ENCODE measurements around the gene BNC2. TPM values are rescaled to one million over a fixed set of nuclear protein-coding genes. Genes with fewer than 3 reads are reported as not detected.
"Not testable (repeated sequence)": the region's sequence is repeated elsewhere in the genome, so short reads cannot be mapped to it uniquely, and the experiment has no call there.

Gene BNC2
- total RNA-seq, 1 donor from 2014 or later: 196 TPM

DNA sequence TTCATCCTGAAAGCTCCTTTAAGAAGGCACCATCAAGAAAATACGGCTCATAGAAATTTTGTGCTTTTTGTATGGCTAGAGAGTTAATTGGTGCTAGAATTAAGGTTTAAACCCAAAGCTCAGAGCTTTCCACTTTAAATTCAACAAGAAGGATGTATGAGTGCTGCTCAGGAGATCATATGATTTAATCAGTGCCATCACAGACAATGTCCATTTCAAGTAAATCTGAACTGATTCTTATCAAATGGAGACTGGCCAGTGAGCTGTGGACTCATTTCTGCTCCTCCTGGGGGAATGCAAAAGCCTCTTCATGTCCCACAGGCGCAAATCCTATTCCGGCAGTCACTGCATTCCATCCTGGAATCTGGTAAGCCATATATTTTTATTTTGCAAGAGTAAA lies 327.2 kb downstream of the BNC2 start:
- intact Hi-C loops (cut with DNase I): no loop called here
- DNase-seq (ENCODE audit: low spot score) (no peak), ATAC-seq (no peak)

DNA sequence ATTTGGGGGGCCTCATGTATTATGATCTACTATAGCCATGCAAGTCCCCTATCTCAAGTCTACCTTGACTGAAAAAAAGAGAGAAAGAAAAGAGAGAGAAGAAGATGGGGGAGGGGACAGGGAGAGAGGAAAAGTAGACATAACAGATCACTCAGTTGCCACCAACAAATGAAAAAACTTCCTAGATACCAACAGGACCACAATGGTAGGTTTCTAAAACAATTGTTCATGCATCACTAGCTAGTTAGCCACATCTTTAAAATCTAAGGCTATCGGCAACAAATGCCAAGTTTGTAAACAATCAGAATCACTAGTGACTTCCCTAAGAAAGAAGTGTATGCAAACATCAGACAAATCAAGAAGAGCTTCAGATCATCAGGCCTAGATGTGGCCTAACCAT lies 328.2 kb downstream of the BNC2 start:
- intact Hi-C loops (cut with DNase I): no loop called here
- DNase-seq (ENCODE audit: low spot score) (no peak), ATAC-seq (no peak)

DNA sequence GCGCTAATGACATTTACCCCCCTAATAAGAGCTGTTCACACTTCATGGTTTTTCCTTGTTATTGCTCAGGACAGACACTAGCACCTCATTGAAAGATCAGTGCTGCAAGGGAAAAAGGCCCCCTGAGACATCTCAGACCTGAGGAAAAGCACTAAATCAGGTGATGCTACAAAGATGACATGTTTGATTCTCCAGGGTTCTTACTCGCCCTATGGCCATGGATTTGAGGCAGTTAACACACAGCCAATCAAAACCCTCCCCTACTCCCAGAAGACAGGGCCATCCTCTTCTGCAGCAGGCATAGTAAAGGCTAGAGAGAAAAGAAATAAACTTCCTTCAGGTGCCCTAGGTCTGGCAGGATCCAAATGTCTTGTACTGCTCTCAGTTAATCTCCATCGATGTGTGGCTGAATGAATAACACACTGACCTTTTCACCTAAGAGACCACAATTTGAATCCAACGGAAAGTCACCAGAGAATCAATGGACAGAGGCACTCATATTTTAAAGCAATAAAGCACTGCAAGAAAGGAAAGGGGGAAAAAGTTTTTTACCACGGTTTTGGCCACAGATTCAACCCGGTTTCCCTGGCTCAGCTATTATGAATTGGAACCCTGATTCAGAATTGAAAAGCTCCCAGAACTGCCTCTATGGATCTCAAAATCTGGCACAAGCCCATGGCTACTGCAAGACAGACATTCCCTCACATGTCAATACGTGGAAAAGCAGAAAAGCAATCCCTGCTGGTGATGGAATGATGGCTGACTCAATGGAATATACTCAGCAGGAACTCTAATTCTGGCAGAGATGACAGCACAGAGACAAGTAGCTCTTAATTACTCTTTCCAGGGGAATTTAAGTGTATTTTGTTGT lies 329.5 kb downstream of the BNC2 start:
- peak; percentile 49 for ATAC-seq
- no peak for DNase-seq (ENCODE audit: low spot score)
- intact Hi-C loops (cut with DNase I): no loop called here

DNA sequence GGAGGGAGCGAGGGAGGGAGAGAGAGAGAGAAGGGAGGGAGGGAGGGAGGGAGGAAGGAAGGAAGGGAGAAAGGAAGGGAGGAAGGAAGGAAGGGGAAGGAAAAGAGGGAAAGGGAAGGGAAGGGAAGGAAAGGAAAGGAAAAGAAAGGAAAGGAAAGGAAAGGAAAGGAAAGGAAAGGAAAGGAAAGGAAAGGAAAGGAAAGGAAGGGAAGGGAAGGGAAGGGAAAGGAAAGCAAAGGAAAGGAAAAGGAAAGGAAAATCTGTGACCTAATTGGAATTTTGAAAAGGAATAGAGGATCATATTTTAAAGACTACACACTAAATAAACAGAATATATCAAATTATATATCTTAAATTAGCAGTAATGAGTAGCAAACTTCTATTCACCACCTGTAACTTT lies 330.8 kb downstream of the BNC2 start:
- not testable (repeated sequence) for ATAC-seq; DNase-seq (ENCODE audit: low spot score)

DNA sequence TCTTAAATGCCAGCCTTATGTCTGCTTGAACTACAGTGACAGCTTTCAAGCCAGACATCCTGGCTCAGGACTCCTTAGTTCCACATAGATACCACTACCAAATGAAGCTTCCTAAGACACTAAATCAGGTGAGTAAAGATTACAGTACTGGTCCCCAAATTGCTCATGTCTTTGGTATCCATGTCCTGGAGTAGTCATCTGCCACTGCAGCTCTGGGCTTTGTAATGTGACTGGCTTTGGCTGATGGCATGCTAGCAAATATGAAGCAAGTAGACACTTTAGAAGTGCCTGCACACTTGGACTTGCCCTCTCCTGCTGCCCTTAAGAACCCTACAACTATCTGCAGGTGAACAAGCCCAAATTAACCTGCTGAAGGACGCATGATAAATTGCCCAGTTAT lies 334.9 kb downstream of the BNC2 start:
- no peak for DNase-seq (ENCODE audit: low spot score)
- ATAC-seq: no peak
- intact Hi-C loops (cut with DNase I): no loop called here

More for the DNA sequence above, 330.8 kb downstream of the BNC2 start:
- intact Hi-C loops (cut with DNase I): not testable (repeated sequence)

DNA sequence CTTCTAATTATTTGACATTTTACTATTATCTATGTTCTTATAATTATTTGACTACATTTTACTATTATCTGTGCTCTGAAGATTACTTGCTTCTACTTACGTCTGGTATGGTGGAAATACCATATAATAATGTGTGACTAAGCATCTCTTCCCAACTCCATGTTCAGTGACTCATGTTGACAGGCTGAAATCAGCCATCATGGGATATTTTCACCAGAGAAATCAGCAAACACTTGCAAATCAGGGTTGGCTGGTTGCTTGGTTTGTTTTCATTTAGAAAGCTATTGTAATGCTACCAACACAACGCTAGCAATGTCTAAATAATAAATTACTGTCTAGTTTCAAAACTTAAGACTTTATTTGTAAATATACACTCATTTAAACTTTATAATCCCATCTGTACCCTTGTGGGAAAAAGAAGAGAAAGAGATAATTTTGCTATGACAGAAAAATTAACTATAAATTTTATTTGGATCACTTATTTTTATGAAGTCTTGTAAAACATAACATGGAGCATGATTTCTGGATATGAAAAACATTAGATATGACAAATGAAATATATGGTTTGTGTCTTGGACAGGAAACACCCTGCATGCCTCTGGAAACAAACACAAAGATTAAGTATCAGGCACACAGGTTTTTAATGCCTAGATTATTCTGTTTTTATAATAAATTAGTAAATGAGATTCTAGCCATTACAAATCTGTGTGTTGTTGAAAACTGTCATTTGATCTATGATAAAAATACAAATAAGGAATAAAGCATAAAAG lies 337.6 kb downstream of the BNC2 start:
- intact Hi-C loops (cut with DNase I): loop anchor here (5.0 kb wide), 1 partner anchor 1026 kb away; no protein-coding TSS in a partner anchor
- DNase-seq (ENCODE audit: low spot score) (no peak), ATAC-seq (no peak)

DNA sequence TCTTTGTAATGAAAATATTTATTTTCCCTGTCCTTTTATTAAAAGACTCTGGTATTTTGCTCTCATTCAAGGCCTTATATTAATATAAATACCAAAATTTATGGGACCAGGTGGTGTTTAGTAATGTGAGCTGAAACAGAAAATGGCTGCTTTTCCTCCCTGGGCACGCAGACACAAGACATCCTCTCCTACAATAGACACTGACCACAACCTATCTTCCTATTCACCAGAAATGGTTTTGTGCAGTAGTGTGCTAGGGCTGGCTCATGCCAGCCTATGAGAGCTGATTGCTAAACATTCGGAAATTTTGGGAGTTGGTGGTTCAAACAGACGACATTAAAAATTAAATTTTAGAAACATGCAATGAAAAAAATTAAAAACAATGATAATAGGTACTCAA lies 338.2 kb downstream of the BNC2 start:
- no peak for DNase-seq (ENCODE audit: low spot score)
- intact Hi-C loops (cut with DNase I): loop anchor here (5.0 kb wide), 1 partner anchor 1025 kb away; no protein-coding TSS in a partner anchor
- no peak for ATAC-seq

DNA sequence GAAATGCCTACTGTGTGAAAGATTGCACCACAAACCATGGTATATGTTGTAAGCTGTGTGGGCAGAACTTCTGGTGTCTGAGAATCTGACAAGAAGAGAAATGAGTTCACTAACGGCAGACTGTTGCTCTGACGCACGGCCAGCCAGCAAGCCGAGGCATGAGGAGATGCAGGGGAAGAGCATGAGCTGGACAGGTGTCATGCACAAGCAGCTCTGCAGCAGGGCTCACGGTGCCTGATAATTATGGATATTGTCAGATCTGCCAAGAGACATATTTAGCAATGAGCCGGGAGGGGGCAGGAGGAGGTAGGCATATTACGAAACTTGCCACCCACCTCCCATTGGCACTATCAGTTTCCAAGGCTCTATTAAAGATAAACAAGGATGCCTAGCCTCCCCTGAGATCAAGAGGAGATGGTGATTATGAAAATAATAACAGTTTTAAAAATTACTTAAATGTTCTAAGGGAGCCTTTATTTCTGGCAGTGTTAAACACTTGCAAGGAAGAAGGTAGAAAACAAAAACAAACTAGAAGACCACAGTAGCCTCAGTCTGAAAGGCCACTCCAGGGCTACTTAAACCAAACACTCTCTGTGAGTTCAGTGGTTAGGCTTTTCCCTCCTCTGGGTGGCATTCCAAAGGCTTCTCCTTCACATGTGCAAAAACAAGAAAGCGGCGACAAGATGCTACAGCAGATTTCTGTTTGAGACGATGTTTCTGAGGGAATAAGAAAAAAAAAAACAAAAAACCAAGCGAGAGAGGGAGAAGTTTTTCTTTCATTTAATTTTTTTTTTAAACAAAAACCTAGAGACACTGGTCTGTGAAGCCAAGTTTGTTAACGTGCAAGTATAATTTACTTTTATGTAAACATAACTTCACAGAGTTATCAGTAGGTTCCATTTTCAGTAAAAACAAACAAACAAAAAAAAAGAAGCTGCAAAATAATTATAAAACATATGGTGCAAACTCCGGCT lies 339.5 kb downstream of the BNC2 start:
- peak; percentile 89 for ATAC-seq
- intact Hi-C loops (cut with DNase I): loop anchor here (5.0 kb wide), 1 partner anchor 1024 kb away; no protein-coding TSS in a partner anchor
- peak; percentile 69 for DNase-seq (ENCODE audit: low spot score)

DNA sequence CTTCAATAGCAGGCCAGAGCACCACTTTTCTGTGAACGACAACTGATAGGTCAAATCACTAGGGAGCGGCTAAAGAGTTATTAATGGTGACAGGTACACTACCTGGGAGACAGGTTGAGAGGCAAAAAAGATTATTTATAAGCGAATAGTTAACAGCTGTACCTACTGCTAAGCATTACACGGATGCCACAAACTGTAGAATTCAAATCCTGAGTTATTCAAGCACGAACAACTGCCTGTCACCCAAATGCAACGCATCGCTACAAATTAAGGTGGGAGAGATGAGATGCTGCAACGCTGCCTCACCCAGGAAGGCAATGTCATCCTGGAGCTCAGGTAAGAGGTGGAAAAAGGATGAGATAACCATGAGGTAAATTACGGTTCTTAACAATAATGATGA lies 342.9 kb downstream of the BNC2 start:
- intact Hi-C loops (cut with DNase I): no loop called here
- ATAC-seq: no peak
- DNase-seq (ENCODE audit: low spot score): no peak

DNA sequence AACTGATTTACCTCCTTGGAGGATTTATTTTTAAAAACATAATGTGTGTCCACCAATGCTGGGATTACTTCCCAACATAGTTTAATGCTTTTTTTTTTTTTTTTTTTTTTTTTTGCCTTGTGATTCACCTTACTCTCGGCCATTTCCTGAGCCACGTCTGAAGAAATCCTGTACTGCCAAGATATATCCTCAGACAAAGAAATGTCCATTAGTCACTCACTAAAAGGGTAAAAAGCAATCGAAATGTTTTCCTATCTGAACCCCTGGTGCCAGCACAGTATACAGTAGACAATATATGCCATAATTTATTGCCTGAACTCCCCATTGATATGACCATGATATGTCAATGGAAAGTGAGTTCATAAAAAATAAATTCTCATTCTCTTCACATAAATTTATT lies 344.1 kb downstream of the BNC2 start:
- intact Hi-C loops (cut with DNase I): no loop called here
- DNase-seq (ENCODE audit: low spot score): no peak
- no peak for ATAC-seq

DNA sequence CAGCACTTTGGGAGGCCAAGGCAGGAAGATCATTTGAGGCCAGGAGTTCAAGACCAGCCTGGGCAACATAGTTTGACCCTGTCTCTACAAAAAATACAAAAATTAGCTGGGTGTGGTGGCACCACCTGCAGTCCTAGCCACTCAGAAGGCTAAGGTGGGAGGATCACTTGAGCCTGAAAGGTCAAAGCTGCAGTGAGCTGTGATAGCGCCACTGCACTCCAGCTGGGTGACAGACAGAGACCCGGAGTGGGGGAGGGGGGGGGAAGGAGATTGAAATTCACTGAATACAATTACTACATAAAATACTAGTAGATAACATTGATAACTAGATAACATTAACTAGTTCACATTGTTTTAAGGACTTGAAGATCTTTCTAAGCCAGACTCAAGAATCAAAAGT lies 345.6 kb downstream of the BNC2 start:
- ATAC-seq (no peak), DNase-seq (ENCODE audit: low spot score) (no peak)
- intact Hi-C loops (cut with DNase I): no loop called here

DNA sequence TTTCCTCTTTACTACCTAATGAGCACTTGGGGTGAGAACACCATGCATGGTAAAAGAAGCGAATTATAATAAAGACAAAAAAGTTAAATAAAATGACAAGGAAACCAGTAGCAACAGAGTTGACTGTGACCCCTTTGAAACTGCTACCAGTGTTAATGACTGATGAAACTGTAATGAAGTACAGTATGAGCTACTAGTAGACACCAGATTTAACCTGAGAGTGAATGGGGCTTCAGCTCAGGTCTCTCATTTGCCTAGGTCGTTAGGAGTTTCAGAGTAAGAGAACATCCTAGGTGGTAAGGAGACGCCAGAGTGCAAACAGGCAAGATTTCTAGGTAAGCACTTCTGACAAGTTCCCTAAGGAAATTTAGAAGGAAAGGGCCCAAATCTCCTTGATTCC lies 346.4 kb downstream of the BNC2 start:
- no peak for DNase-seq (ENCODE audit: low spot score)
- ATAC-seq: no peak
- intact Hi-C loops (cut with DNase I): no loop called here

DNA sequence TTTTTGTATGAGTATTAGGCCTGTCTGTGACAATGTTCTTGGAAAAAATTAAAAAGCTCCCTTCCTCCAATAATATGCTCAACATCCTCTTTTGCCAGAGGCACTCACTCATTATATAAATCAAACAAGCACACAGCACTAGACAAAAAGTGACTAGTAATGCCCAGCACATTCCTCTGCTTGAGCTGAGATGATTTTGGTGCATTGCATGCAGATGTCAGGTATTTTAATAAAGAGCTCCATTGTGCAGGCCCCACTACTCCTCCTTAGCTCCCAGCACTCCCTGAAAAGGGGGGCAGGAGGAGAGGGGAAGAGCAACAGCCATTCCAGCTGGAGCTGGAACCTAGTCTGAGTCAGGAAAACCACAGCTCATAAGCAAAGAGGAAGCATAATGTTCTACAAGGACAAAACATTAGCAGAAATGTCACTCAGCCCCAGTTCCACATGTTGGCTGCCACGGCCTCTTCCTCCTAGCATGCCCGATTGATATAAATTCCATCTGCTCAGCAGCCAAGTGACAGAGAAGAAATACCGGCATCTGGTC lies 348.5 kb downstream of the BNC2 start:
- intact Hi-C loops (cut with DNase I): no loop called here
- DNase-seq (ENCODE audit: low spot score) (no peak), ATAC-seq (peak; percentile 94)

DNA sequence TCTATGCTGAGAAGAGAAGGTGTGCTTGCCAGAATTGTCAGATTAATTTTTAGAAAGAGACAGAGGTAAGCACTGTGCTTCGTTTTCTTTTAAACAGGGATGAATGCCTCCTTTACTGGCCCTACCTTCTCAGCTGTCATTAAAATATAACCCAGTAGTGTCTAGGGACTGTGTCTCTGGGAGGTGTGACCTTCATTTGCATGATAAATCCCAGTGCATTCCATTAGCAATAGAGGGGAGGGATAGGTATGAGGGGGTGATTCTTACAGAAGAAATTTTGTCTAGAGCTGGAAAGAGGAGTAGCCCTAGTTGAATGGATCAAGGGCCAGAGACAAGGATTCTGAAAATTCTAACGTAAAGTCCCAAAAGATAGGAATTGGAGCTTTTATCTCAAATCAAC lies 351.5 kb downstream of the BNC2 start:
- intact Hi-C loops (cut with DNase I): no loop called here
- no peak for DNase-seq (ENCODE audit: low spot score)
- ATAC-seq: no peak

DNA sequence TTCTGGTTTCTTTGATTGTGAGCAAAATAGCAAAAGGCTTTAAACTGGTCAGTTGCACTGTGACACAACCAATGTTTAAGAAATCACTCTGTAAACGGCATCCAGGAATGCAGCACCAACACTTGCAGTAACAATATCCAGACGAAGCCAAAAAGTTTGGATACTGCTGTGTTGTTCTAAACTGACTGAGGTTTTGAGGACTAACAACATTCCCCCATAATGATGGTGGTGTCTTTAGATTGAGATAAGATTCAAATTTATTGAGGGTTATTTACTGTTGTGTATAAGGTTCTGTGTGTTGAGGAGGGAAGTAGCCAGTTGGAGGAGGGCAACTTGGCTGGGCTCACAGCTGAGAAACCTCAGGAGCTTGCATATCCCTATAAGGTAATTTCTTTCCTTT lies 353.6 kb downstream of the BNC2 start:
- peak; percentile 55 for ATAC-seq
- intact Hi-C loops (cut with DNase I): no loop called here

DNA sequence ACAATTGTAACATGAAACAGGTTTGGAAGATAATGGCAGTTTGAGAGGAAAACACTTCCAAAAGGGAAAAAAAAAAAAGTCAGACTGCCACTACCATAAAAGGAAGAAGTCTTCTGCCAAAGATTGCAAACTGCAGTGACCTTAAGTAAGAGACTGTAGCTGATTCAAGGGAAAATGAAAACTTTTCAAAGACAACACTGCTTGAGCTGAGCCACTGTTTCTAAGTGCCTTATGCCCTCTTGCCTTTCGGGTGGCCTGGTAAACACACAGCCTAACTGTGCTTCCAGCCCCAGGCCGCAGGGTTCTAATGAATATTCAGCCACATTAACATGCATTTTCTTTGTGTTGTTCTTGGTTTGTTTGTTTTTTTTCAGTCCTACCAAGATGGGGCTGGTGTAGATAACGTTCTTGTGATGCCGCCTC lies 354.6 kb downstream of the BNC2 start:
- DNase-seq (ENCODE audit: low spot score) (no peak), ATAC-seq (peak; percentile 95)
- intact Hi-C loops (cut with DNase I): no loop called here

More for the DNA sequence above, 353.6 kb downstream of the BNC2 start:
- DNase-seq (ENCODE audit: low spot score): no peak

DNA sequence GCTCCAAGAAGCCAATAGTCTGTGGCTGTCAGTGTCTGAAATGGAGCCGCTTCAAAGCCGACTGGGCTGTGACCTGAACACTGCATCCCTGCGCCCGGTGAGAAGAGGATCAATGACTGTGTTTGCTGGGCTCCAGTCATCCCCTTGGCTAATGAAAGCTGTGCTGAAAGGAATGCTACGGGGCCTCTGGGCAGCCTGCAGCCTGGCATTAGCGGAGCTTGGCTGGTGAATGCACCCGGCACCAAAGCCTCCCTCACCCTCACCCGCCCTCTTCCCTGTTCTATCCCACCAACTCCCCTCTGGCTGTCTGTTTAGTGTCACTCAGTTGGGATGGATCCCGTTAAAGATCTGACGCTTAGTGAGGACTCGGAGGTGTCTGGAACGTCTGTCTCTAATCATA lies 355.3 kb downstream of the BNC2 start:
- DNase-seq (ENCODE audit: low spot score) (no peak), ATAC-seq (peak; percentile 22)
- intact Hi-C loops (cut with DNase I): no loop called here

DNA sequence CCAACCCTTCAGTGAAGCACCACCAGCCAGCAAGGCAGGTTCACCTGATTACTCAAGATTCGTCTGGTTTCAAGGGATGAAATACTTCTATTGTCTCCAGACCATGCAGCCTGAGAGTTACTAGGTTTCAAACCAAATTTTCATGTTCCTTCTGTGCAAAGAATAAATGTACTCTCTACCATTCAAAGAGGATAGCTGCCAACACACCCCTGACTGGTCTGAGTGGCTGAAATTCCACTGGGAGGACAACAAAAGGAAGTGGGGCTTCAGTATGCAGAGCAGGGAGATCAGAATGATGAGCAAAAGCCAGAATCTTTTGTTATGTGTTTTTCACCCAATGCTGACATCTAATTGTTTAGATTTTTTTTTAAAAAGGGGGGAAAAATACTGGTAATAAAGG lies 356.3 kb downstream of the BNC2 start:
- ATAC-seq (no peak), DNase-seq (ENCODE audit: low spot score) (no peak)
- intact Hi-C loops (cut with DNase I): no loop called here

DNA sequence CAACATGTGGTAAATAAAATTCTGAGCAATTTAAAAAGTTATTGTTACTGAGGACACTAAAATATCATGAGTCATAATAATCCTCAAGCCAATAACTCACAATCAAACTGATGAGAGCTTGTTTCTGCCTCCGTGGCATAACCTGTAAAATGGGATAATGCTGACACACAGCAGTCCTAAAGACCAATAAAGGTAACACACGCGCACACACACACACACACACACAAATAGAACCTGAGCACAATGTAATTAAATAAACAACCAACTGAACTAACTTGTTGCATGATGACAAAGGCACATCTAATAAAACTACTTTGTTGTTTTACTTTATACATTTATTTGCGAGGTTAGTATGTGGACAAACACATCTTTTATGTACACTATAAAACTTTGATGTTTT lies 358.2 kb downstream of the BNC2 start:
- intact Hi-C loops (cut with DNase I): no loop called here
- DNase-seq (ENCODE audit: low spot score) (no peak), ATAC-seq (no peak)

Data from sciatic nerve (tissue), 2 donors.